ENCODE data around the gene VPS41.

DNA sequence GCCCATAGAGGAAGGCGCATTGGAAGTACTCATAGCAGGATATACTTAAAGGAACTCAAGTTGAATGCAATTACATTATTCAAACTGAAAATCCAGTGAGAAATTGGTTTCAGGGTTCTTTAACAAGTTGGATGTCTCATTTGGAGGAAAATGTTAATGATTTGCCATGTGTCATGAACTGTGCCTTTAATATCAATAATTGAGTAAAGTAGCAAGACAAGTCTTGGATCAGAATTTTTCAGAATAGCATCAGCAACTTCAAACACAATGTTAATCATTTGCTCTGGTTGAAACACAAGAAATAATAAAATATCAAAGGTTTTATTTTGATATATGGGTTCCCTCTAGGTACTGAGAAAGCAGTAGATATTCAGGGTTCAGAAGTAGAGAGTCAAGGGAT lies 44.2 kb upstream of the VPS41 start:
- TF ChIP-seq, protein P1, sequence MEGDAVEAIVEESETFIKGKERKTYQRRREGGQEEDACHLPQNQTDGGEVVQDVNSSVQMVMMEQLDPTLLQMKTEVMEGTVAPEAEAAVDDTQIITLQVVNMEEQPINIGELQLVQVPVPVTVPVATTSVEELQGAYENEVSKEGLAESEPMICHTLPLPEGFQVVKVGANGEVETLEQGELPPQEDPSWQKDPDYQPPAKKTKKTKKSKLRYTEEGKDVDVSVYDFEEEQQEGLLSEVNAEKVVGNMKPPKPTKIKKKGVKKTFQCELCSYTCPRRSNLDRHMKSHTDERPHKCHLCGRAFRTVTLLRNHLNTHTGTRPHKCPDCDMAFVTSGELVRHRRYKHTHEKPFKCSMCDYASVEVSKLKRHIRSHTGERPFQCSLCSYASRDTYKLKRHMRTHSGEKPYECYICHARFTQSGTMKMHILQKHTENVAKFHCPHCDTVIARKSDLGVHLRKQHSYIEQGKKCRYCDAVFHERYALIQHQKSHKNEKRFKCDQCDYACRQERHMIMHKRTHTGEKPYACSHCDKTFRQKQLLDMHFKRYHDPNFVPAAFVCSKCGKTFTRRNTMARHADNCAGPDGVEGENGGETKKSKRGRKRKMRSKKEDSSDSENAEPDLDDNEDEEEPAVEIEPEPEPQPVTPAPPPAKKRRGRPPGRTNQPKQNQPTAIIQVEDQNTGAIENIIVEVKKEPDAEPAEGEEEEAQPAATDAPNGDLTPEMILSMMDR (conservative IDR thresholded peaks at IDR 0.05 in 1 of 2, IDR thresholded peaks at IDR 0.05 in 1 of 2; ENCODE audit: extremely low read depth in 1 of 2, insufficient read depth in 1 of 2, low read depth in 1 of 2, low read length in 2 of 2): no peak
- no peak for TF ChIP-seq EZH2 (IDR thresholded peaks at IDR 0.05; ENCODE audit: borderline replicate concordance, low read length)

All from mammary epithelial cell (primary cell).